ENCODE measurements around the gene SYPL2. TPM values are rescaled to one million over a fixed set of nuclear protein-coding genes. Genes with fewer than 3 reads are reported as not detected.

The SYPL2 gene
- total RNA-seq, 3 donors from 2014 or later = 0.12 to 6.6 (median 0.34) TPM

GRCh38 chr1:109504974-109505373, 38.6 kb downstream of the SYPL2 start:
- no peak for DNase-seq
- no peaks in the 10 kb centered on the region for H3K9me3 ChIP-seq
- H3K4me1 ChIP-seq (ENCODE audit: low read depth) = peaks cover 7% of the 10 kb centered on the region
- H3K36me3 ChIP-seq (ENCODE audit: low read depth) = no peaks in the 10 kb centered on the region
- ATAC-seq = no peak
- H3K4me3 ChIP-seq = no peak overlapping the region
- TF ChIP-seq CTCF (IDR thresholded peaks at IDR 0.05) = no peak
- intact Hi-C loops (cut with DNase I, micrococcal nuclease) = no loop called here

- DNase-seq (no peak), ATAC-seq (no peak)
- H3K36me3 ChIP-seq (ENCODE audit: low read depth) = no peaks in the 10 kb centered on the region
- peaks cover 3% of the 10 kb centered on the region for H3K4me1 ChIP-seq (ENCODE audit: low read depth)
- no peak for TF ChIP-seq CTCF (IDR thresholded peaks at IDR 0.05)
- H3K9me3 ChIP-seq = no peaks in the 10 kb centered on the region
- H3K4me3 ChIP-seq = no peak overlapping the region
- intact Hi-C loops (cut with DNase I, micrococcal nuclease) = no loop called here
Measured at GRCh38 chr1:109508001-109508872, 41.9 kb downstream of the SYPL2 start.

GRCh38 chr1:109508873-109509175, 42.5 kb downstream of the SYPL2 start:
- no peak for DNase-seq

GRCh38 chr1:109509176-109510134, 43.1 kb downstream of the SYPL2 start, which contains the start of gene AMIGO1:
Gene AMIGO1, minus strand, starts transcription at chr1:109509727. Its CDS starts 815 bp downstream, at chr1:109508912.
- peak; percentile 91 for ATAC-seq
- Histone ChIP-seq H3K9me3 (no peaks in the 10 kb centered on the region), H3K36me3 (ENCODE audit: low read depth) (no peaks in the 10 kb centered on the region), H3K4me1 (ENCODE audit: low read depth) (no peaks in the 10 kb centered on the region), H3K4me3 (peak within 1 kb of the TSS; percentile 36)
- no peak for TF ChIP-seq CTCF (IDR thresholded peaks at IDR 0.05)
- intact Hi-C loops (cut with DNase I, micrococcal nuclease) = no loop called here
- DNase-seq = peak in 2 of 3 donors; percentile 75 to 76

More at GRCh38 chr1:109508873-109509175, 42.5 kb downstream of the SYPL2 start:
- no peaks in the 10 kb centered on the region for H3K36me3 ChIP-seq (ENCODE audit: low read depth)
- no peaks in the 10 kb centered on the region for H3K9me3 ChIP-seq
- no peak overlapping the region for H3K4me3 ChIP-seq
- no peak for TF ChIP-seq CTCF (IDR thresholded peaks at IDR 0.05)
- ATAC-seq = no peak
- intact Hi-C loops (cut with DNase I, micrococcal nuclease) = no loop called here
- H3K4me1 ChIP-seq (ENCODE audit: low read depth) = peaks cover 3% of the 10 kb centered on the region

- Histone ChIP-seq H3K9me3 (no peaks in the 10 kb centered on the region), H3K36me3 (ENCODE audit: low read depth) (no peaks in the 10 kb centered on the region), H3K4me3 (no peak overlapping the region), H3K4me1 (ENCODE audit: low read depth) (no peaks in the 10 kb centered on the region)
- DNase-seq (no peak), ATAC-seq (no peak)
- intact Hi-C loops (cut with DNase I, micrococcal nuclease) = no loop called here
- TF ChIP-seq CTCF (IDR thresholded peaks at IDR 0.05) = no peak
Measured at GRCh38 chr1:109513110-109513710, 46.9 kb downstream of the SYPL2 start.
